GM19463 (cell line): ENCODE measurements around the gene ZNF2.

Experiments used
- ATAC-seq: cut with Tn5 transposase; IDR thresholded peaks from one replicate; pipeline ENCODE4 v1.9.1; 2021; ENCODE audit warnings: mild to moderate bottlenecking, moderate library complexity; ENCODE audit not compliant: unreplicated experiment

ZNF2 gene

GRCh38 chr2:95204396-95204795 lies 38.8 kb downstream of the ZNF2 start:
- ATAC-seq, result no peak

- ATAC-seq, result no peak
Measured at GRCh38 chr2:95206096-95206495, 40.5 kb downstream of the ZNF2 start.

GRCh38 chr2:95207111-95207961 lies 41.7 kb downstream of the ZNF2 start, which contains the start of gene ZNF892:
Gene ZNF892 (plus strand): TSS chr2:95207521. CDS start chr2:95207816, 295 bp downstream.
- peak; percentile 95 for ATAC-seq

- ATAC-seq, result no peak
Measured at GRCh38 chr2:95208106-95208505, 42.5 kb downstream of the ZNF2 start.

GRCh38 chr2:95215018-95215612 lies 49.5 kb downstream of the ZNF2 start:
- no peak for ATAC-seq

GRCh38 chr2:95220449-95220848 lies 54.8 kb downstream of the ZNF2 start:
- no peak for ATAC-seq

- no peak for ATAC-seq
Measured at GRCh38 chr2:95225658-95226057, 60.0 kb downstream of the ZNF2 start.

GRCh38 chr2:95231723-95232122 lies 66.1 kb downstream of the ZNF2 start:
- ATAC-seq, result no peak

GRCh38 chr2:95232232-95232631 lies 66.6 kb downstream of the ZNF2 start:
- no peak for ATAC-seq
